GM19043 (cell line): Measurements from ENCODE around the gene ZEB2.

Experiments
- ATAC-seq: cut with Tn5 transposase; IDR thresholded peaks from one replicate; pipeline ENCODE4 v1.9.1; 2021; ENCODE audit warnings: low read depth; ENCODE audit not compliant: unreplicated experiment

The ZEB2 gene

DNA sequence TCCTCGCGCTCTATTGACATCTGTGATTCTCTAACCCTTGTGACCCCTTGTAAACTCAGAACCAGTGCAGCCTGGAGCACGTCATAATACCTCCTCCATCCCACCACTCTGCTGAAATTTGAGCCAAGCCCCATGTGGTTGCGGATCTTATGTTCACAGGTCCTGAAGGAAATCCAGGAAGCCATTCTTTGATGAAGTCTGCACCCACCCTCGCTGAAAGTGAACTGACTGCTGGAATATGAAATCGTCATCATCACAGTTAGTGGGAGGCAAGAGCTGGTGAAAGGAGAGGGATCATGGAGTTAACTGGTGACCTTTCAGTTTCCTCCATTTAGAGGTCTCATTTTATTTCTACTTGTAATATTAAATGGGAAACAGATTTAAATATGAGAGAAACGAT, 21.6 kb downstream of the ZEB2 start:
- no peak for ATAC-seq

GRCh38 chr2:144496977-144497598, 22.8 kb downstream of the ZEB2 start:
- ATAC-seq = no peak

DNA sequence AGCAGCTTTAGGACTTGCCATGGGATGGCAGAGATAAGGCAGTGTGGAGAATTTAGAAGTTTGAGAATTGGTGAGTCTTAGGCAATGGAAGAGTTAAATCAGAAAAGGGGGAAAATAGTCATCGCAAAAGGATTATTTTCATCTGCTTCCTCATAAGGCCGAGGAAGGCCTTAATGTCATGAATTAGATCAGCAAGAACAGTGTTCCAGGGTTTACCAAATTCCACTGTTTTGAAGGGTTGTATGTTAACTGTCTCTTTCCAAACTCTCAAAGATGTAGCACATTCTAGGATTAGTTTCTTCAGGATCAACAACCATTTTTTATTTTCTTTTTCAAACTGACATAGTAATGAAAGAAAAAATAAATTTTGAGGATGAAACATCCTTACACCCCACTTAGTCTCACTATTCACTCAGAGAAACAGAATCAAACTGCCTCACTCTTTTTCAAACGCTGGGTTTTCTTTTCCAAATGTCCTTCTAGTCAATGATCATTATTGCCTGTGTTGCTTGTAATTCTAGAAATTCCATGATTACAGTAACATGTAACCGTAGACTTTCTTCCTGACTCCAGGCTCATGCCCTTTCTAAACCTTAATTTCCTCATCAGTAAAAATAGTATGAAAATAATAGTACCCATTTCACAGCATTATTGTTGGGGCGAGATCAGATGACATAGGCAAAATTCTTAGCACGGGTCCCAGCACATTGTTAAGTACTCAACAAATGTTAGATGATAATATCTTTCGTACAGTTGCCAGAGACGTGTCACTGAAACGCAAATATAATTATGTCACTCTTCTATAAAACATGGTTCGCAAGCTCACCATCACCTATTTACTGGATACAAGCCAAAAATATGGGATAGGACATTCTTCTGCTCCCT, 23.6 kb downstream of the ZEB2 start:
- ATAC-seq = no peak

DNA sequence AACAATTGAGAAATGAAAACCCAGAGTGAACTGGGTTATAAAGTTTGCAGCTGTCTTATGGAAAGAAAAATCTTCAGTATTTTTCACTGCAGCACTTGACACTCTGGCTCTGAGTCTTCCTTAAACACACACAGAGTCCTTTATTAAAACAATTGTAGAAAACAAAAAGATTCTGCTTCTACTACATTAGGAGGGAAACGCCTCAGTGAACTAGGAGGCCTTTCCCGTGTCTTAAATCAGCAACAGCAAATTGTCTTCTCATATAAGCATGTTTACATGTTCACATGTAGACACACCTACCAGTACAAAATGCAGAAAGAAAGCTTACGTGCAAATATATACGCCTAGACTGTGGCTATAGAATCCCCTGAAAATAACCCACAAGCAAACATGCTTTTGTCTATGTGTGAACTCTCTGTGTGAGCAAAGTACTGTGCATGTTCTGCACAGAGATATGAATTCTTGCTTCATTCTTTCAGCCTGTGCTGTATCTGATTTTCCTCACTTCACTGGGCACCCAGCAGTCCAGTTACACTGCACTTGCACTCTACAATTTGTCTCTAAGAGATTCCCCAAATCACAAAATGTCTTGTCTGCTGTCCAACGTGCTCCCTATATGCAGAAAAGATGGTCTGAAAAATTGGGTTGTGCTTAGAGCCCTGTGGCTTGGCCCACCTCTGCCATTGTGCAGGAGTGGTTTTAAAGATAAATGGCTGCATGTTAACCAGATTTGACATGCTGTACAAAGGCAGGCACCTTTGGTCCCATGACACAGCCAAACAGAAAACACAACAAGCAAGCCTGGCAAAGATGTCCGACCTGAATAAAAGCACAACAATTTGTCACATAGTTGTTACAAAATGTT, 24.5 kb downstream of the ZEB2 start:
- ATAC-seq = no peak

DNA sequence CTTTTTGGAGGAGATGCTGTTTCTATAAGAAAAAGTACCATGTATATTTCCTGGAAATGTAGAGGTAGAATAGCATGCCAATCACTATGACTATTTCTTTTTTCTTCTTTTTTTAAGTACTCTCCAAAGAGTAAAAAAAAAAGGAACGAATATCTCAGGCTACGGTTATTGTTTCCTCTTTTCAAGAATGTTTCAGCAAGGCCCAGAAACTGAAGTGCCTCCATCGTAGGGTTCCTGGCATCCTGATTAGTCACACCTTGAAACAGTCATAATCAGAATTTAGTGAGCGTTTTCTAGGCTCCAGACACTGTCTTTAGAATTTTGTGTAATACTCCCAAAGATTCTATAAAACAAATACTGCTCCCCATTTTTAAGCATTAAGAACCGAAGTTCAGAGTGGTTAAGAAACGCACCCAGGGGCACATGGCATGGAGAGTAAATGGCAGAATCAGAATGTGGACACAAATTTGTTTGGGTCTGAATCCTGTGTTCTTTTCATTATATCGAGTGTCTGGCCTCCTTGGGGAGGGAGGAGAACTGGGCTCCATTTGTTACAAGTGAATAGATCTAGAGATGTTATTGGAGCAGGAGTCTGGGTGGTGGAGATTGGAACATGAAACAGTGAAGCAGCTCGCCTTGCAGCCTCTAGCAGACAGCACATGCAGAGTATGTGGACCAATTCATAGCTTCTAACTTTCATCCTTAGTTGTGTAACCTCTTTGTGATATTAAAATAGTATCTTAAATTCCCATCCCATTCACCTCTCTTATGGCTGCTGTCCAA, 26.7 kb downstream of the ZEB2 start:
- no peak for ATAC-seq

DNA sequence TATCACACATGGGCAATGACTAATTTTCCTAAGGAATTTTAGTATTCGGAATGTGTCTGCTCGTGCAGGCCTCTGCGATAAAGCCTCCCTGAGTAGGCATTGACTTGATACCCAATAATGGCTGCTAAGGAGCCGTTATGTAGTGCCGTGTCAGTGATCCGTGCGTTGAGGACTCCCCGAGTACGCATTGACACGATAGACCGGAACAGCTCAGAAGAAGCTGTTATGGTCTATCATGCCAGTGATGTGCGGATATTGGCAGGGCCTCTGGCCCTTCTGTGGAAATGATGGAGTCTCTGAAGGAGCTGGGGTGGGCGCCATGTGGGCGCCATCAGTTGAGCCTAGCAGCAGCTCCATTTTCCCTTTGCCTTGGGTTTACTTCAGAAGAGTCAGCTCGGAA, 29.1 kb downstream of the ZEB2 start:
- no peak for ATAC-seq

DNA sequence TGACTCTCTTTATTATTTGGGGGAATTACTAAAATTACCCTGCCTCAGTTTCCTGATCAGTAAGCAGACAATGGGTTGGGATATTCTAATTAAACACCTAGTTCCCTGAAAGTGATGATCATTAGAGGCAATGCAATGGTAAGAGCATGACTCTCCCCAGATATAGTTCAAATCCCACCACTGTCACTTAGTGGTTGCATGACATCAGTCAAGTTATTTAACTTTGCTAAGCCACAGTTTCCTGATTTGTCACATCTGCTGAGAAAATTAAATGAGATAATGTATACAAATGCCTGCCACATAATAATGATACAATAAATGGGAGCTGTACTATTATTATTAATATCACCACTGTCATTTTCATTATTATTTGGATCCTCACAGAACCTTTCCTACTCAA, 29.9 kb downstream of the ZEB2 start:
- ATAC-seq = no peak

- no peak for ATAC-seq
Measured at GRCh38 chr2:144489315-144489916, 30.5 kb downstream of the ZEB2 start.

DNA sequence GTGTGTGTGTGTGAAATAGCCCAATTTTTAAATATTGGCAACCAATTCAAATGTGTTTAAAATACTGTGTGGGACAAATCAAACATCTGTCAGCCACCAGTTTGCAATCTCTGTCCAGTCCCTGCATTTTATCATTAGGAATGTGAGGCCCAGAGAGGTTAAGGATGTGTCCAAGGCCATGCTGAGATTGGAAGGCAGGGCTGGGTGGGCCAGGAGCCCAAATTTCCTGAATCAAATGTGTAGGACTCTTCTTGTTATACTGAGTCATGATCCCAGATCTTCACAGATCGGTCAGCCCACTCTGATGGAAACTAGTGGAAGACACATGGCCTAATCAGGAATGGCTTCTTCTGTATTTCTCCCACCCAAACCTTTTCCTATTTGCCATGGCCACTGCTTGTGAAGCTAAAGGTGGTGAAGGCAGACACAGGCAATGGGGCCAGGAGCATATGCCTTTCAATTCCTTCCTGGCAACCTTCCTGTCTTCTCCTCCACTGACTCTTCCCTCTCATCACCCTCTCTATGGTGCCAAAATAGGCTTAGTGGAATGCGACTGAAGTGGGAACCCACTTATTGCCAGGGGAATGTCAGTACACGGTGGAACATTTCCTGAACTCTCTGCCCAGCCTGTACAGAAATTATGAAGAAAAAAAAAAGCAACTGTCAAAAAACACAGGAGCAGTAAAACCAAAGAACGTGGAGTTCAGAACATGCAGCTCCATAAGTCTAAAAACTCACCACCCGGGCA, 35.5 kb downstream of the ZEB2 start:
- no peak for ATAC-seq

- no peak for ATAC-seq
Measured at GRCh38 chr2:144481666-144482065, 38.3 kb downstream of the ZEB2 start.

GRCh38 chr2:144481109-144481508, 38.8 kb downstream of the ZEB2 start:
- ATAC-seq = no peak

- ATAC-seq = no peak
Measured at GRCh38 chr2:144480285-144480684, 39.6 kb downstream of the ZEB2 start.

DNA sequence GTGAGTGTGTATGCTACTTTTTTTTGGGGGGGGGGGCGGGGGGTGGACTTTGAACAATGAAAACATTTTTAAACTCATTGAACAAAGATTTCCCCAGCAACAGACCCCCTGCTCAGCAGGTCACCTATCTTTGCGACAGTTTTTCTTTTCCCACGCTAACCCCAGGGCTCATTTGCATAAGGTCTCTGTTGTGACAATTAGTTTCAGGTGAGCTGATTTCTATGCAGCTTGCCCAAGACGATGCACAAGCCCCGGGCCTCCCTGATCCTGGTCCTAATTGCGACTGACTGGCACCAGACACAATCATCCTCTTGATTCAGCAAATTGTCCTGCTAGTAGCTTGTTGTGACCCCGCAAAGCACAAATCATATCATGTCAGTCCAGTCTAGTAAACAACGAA, 40.3 kb downstream of the ZEB2 start:
- no peak for ATAC-seq

DNA sequence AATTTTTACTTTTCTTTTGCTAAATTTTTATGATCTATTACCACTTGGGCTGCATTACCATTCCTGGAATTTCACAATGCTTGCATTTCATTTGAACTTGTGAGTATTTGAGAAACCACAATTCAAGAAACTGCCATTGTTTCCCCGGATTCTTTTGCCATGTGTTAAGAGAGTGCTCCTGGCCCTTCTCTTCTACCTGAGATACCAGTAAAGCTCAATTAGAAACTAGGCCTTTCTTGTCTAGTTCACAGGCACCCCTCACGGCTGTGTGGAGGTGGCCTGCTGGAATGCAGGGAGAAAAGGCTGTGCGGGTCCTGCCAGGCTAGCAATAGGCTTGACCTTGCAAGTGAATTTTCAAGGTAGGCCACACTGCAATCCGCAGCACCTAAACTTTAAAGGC, 40.8 kb downstream of the ZEB2 start:
- no peak for ATAC-seq

DNA sequence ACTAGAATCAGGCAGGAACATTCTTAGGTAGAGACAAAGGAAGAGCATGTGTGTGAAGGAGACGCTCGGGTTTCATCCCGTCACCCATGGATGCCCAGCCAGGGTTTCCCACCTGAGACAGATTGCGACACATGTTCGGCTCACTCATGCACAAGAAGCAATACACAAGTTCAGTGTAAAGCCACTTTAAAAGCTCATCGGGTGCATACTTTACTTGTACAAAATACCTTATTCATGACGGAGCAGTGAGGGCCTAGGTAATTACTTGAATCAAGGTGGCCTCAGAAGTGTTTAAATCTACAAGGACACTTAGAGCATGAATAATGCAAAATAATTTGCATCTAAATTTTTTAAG, 42.0 kb downstream of the ZEB2 start:
- no peak for ATAC-seq

DNA sequence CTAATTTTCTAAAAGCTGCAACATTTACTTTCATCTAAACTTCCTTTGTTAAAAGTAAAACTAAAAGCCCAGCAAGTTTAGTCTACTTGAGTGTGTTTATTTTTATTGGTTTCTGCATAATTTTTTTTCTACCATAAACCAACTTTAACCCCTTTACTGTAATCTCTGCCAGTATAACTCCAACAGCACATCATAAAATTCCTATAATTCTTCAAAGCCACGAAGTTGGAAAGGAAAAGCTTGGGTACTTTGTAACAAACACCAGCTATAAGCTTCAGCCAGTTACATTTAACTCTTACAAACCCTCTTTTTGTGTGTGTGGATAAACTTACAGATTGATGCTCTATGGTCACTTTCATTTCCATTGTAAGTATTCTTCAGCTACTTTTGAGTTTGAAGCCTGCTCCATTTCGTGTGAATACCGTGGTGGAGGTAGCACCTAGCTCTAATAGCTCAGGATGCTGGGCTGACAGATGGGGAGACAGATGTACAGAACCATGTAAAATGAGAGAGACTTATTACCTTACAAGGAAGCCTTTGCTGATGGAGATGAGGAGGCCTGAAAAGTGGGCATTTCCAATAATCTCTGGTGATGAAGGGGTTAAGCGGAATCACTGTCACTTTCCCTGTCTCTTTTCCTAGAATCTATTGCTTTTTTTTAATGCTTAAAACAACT, 42.5 kb downstream of the ZEB2 start:
- no peak for ATAC-seq

- no peak for ATAC-seq
Measured at GRCh38 chr2:144476682-144477081, 43.2 kb downstream of the ZEB2 start.

- ATAC-seq = no peak
Measured at GRCh38 chr2:144475569-144476275, 44.2 kb downstream of the ZEB2 start.
